ENCODE results near the gene C3orf62.

DNA sequence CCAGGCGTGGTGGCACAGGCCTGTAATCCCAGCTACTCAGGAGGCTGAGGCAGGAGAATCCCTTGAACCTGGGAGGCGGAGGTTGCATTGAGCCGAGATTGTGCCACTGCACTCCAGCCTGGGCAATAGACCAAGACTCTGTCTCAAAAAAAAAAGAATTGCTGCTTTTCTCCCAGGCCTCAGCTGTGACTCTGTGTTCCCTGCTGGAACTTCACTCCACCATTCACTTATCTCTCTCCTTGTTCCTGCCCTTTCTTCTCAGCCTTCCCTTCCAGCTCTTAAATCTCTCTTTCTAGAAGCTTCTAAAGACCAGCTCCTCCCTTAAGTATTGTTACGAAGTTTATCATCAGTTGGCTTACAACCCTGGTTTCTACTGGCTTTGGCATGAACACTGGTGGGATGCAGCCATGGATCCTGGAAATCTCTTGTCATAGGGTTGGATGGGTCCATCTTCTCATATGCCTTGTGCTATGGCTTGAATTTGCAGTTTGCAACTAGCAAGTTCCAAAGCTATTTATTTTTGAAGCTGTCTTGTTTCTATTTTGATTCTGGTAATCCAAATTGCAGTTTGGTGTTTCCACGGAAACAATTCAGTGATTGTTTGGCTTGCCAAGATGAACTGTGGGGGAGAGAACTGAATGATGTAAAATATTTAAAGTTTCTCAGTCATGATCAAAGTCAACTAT lies 10.5 kb downstream of the C3orf62 start:
- TF ChIP-seq CTCF (IDR thresholded peaks at IDR 0.05) (no peak), EZH2 (IDR thresholded peaks at IDR 0.05; ENCODE audit: borderline replicate concordance, insufficient read depth, low read depth, low read length, poor library complexity, severe bottlenecking) (no peak)
